Measurements from ENCODE around the gene HCN3. TPM values are rescaled to one million over a fixed set of nuclear protein-coding genes. Genes with fewer than 3 reads are reported as not detected.

Gene HCN3
- total and polyA plus RNA-seq, 2 of the 13 experiments (the other 11 are each of a cell fraction or from before 2014, with no cell fraction given), result 2.4 to 10.2 TPM

DNA sequence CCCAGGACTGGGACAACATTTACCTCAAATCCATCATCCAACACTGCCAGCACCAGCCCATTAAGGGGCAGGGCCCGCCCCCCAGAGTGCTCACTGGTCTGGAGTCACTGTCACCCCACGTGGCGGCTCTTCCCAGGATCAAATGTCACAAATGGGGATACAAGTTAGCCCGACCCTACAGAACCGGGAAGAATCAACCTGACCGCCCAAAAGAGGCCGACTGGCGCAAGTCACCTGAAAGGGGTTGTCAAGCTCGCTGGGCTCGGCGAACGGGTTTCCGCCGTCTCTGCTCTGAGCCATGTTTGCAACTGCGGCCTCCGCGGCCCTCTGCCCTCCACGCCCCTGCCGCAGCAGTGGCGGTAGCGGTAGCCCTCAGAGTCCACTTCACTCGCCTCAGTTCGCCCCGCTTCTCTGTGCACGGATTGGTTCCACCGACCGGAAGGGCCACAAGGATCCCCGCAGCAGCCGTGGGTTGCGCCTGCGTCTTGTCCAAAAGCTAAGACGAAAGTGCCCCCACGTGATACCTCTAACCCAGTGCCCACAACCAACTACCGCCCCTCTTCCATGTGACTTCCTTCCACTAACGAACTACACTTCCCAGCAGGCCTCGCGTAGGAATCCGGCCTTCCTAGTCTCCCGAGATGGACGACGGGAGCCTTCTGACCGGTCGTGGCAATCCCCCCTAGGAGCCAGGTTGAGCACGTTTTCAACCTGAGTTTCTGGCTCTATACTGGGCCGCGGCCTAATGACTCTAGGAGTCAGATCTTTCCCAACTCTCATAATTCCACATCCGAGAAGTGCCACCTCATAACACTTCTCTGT, 15.2 kb upstream of the HCN3 start, which contains the start of gene SCAMP3 (continued):
- TF ChIP-seq ZNF354B (CRISPR knock-in tag; IDR thresholded peaks at IDR 0.05) (0 out of 2 replicates have a peak, but pooled peaks have one; percentile 38), ZNF556 (CRISPR knock-in tag; IDR thresholded peaks at IDR 0.05; ENCODE audit: borderline replicate concordance) (no peak), ZNF557 (CRISPR knock-in tag; IDR thresholded peaks at IDR 0.05) (0 out of 2 replicates have a peak, but pooled peaks have one; percentile 13), FOSL1 (CRISPR knock-in tag; IDR thresholded peaks at IDR 0.05; ENCODE audit: borderline replicate concordance) (no peak), ZFP82 (CRISPR knock-in tag; IDR thresholded peaks at IDR 0.05; ENCODE audit: borderline replicate concordance) (peak; percentile 90), ZNF232 (CRISPR knock-in tag; IDR thresholded peaks at IDR 0.05; ENCODE audit: borderline replicate concordance) (no peak; the same call in 1 of the 2 replicates), ZNF343 (CRISPR knock-in tag; IDR thresholded peaks at IDR 0.05) (peak; percentile 69; the same call in 1 of the 2 replicates), ZNF766 (CRISPR knock-in tag; IDR thresholded peaks at IDR 0.05; ENCODE audit: borderline replicate concordance) (no peak), ZNF253 (CRISPR knock-in tag; IDR thresholded peaks at IDR 0.05; ENCODE audit: borderline replicate concordance) (no peak), ZNF431 (CRISPR knock-in tag; IDR thresholded peaks at IDR 0.05; ENCODE audit: borderline replicate concordance, low read depth) (peak; percentile 62; the same call in 1 of the 2 replicates), MED1 (CRISPR knock-in tag; IDR thresholded peaks at IDR 0.05) (peak; percentile 36; the same call in 1 of the 2 replicates), NR2C2 (CRISPR knock-in tag; IDR thresholded peaks at IDR 0.05; ENCODE audit: borderline replicate concordance) (peak; percentile 81)
- TF ChIP-seq, protein P1, sequence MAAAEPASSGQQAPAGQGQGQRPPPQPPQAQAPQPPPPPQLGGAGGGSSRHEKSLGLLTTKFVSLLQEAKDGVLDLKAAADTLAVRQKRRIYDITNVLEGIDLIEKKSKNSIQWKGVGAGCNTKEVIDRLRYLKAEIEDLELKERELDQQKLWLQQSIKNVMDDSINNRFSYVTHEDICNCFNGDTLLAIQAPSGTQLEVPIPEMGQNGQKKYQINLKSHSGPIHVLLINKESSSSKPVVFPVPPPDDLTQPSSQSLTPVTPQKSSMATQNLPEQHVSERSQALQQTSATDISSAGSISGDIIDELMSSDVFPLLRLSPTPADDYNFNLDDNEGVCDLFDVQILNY (CRISPR knock-in tag; conservative IDR thresholded peaks at IDR 0.05), result peak; percentile 72; the same call in 1 of the 2 replicates
- TF ChIP-seq, protein P2, sequence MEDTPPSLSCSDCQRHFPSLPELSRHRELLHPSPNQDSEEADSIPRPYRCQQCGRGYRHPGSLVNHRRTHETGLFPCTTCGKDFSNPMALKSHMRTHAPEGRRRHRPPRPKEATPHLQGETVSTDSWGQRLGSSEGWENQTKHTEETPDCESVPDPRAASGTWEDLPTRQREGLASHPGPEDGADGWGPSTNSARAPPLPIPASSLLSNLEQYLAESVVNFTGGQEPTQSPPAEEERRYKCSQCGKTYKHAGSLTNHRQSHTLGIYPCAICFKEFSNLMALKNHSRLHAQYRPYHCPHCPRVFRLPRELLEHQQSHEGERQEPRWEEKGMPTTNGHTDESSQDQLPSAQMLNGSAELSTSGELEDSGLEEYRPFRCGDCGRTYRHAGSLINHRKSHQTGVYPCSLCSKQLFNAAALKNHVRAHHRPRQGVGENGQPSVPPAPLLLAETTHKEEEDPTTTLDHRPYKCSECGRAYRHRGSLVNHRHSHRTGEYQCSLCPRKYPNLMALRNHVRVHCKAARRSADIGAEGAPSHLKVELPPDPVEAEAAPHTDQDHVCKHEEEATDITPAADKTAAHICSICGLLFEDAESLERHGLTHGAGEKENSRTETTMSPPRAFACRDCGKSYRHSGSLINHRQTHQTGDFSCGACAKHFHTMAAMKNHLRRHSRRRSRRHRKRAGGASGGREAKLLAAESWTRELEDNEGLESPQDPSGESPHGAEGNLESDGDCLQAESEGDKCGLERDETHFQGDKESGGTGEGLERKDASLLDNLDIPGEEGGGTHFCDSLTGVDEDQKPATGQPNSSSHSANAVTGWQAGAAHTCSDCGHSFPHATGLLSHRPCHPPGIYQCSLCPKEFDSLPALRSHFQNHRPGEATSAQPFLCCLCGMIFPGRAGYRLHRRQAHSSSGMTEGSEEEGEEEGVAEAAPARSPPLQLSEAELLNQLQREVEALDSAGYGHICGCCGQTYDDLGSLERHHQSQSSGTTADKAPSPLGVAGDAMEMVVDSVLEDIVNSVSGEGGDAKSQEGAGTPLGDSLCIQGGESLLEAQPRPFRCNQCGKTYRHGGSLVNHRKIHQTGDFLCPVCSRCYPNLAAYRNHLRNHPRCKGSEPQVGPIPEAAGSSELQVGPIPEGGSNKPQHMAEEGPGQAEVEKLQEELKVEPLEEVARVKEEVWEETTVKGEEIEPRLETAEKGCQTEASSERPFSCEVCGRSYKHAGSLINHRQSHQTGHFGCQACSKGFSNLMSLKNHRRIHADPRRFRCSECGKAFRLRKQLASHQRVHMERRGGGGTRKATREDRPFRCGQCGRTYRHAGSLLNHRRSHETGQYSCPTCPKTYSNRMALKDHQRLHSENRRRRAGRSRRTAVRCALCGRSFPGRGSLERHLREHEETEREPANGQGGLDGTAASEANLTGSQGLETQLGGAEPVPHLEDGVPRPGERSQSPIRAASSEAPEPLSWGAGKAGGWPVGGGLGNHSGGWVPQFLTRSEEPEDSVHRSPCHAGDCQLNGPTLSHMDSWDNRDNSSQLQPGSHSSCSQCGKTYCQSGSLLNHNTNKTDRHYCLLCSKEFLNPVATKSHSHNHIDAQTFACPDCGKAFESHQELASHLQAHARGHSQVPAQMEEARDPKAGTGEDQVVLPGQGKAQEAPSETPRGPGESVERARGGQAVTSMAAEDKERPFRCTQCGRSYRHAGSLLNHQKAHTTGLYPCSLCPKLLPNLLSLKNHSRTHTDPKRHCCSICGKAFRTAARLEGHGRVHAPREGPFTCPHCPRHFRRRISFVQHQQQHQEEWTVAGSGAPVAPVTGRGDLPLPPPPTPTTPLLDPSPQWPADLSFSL (CRISPR knock-in tag; IDR thresholded peaks at IDR 0.05), result no peak
- TF ChIP-seq, protein P3, sequence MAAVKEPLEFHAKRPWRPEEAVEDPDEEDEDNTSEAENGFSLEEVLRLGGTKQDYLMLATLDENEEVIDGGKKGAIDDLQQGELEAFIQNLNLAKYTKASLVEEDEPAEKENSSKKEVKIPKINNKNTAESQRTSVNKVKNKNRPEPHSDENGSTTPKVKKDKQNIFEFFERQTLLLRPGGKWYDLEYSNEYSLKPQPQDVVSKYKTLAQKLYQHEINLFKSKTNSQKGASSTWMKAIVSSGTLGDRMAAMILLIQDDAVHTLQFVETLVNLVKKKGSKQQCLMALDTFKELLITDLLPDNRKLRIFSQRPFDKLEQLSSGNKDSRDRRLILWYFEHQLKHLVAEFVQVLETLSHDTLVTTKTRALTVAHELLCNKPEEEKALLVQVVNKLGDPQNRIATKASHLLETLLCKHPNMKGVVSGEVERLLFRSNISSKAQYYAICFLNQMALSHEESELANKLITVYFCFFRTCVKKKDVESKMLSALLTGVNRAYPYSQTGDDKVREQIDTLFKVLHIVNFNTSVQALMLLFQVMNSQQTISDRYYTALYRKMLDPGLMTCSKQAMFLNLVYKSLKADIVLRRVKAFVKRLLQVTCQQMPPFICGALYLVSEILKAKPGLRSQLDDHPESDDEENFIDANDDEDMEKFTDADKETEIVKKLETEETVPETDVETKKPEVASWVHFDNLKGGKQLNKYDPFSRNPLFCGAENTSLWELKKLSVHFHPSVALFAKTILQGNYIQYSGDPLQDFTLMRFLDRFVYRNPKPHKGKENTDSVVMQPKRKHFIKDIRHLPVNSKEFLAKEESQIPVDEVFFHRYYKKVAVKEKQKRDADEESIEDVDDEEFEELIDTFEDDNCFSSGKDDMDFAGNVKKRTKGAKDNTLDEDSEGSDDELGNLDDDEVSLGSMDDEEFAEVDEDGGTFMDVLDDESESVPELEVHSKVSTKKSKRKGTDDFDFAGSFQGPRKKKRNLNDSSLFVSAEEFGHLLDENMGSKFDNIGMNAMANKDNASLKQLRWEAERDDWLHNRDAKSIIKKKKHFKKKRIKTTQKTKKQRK (IDR thresholded peaks at IDR 0.05; ENCODE audit: low read length), result no peak
- TF ChIP-seq, protein P4, sequence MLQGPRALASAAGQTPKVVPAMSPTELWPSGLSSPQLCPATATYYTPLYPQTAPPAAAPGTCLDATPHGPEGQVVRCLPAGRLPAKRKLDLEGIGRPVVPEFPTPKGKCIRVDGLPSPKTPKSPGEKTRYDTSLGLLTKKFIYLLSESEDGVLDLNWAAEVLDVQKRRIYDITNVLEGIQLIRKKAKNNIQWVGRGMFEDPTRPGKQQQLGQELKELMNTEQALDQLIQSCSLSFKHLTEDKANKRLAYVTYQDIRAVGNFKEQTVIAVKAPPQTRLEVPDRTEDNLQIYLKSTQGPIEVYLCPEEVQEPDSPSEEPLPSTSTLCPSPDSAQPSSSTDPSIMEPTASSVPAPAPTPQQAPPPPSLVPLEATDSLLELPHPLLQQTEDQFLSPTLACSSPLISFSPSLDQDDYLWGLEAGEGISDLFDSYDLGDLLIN (CRISPR knock-in tag; IDR thresholded peaks at IDR 0.05; ENCODE audit: borderline replicate concordance), result no peak
